LNCaP clone FGC (cell line): ENCODE data around the gene STK10.

ENCODE experiments used
- DNase-seq: peaks from one replicate; pipeline ENCODE4 v3.0.0-alpha.2; 2011; ENCODE audit warnings: low read depth
- H3K4me3 ChIP-seq: 2 replicates; pipeline ENCODE4 v1.5.1; 2011; ENCODE audit warnings: mild to moderate bottlenecking, low read depth, low read length, control low read depth
- CTCF ChIP-seq: IDR thresholded peaks from 2 replicates; pipeline ENCODE4 v1.5.1; 2012; ENCODE audit warnings: mild to moderate bottlenecking; ENCODE audit not compliant: control insufficient read depth, insufficient read depth; ENCODE audit errors: extremely low read depth

STK10 gene

GRCh38 chr5:172114875-172115422, 73.1 kb downstream of the STK10 start:
- no peak for TF ChIP-seq CTCF
- DNase-seq, result no peak
- H3K4me3 ChIP-seq, result no peak overlapping the region

- DNase-seq, result no peak
- H3K4me3 ChIP-seq, result no peak overlapping the region
- TF ChIP-seq CTCF, result no peak
Measured at GRCh38 chr5:172113036-172113435, 75.0 kb downstream of the STK10 start.

GRCh38 chr5:172111852-172112225, 76.2 kb downstream of the STK10 start:
- H3K4me3 ChIP-seq, result no peak overlapping the region
- peak; percentile 34 for DNase-seq
- no peak for TF ChIP-seq CTCF

- H3K4me3 ChIP-seq, result no peak overlapping the region
- TF ChIP-seq CTCF, result no peak
- no peak for DNase-seq
Measured at GRCh38 chr5:172110921-172111851, 76.8 kb downstream of the STK10 start.

GRCh38 chr5:172110260-172110815, 77.7 kb downstream of the STK10 start:
- no peak for DNase-seq

GRCh38 chr5:172109749-172110148, 78.3 kb downstream of the STK10 start:
- DNase-seq, result no peak
- H3K4me3 ChIP-seq, result no peak overlapping the region
- TF ChIP-seq CTCF, result no peak

More at GRCh38 chr5:172110260-172110815, 77.7 kb downstream of the STK10 start:
- TF ChIP-seq CTCF, result no peak
- H3K4me3 ChIP-seq, result no peak overlapping the region
